ENCODE results near the gene RHOH.

RHOH gene

DNA sequence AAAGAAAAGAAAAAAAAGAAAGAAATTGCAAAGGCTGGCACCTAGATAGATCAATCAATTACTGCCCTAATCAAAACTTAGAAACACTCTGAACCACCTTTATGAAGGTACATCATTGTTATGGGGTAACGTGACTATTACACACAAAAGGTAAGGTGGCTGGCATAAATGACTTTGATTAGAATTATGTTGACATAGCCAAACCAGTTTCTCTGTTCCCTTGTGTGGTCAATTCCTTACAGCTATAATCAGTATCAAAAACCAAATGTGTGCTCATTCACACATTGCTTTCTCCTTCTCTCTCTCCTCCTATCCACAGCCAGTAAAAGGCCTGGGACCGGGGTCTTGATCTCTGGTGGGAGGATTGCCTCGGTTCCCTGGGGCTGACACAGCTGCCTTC is 48.7 kb downstream of the RHOH start:
- peak overlapping the region; percentile 44 for H4K12ac ChIP-seq (ENCODE audit: low read depth, low read length)
- no peak overlapping the region for H3K18ac ChIP-seq (ENCODE audit: low read length)
- H3K4me1 ChIP-seq (ENCODE audit: control insufficient read depth in 1 of 2, insufficient read depth in 2 of 2, low read length in 2 of 2): peaks cover 11 to 17% of the 10 kb centered on the region in 2 experiments
- peak overlapping the region; percentile 65 for H2BK12ac ChIP-seq (ENCODE audit: low read length)
- peak overlapping the region; percentile 48 for H4K8ac ChIP-seq (ENCODE audit: low read depth, low read length)
- H3K79me2 ChIP-seq (ENCODE audit: control insufficient read depth, insufficient read depth, low read length, poor library complexity): no peaks in the 10 kb centered on the region
- H4K91ac ChIP-seq (ENCODE audit: low read depth, low read length): no peak overlapping the region
- H2BK120ac ChIP-seq (ENCODE audit: insufficient read depth, low read length, poor library complexity): no peak overlapping the region
- no peak overlapping the region for H3K9ac ChIP-seq (ENCODE audit: low read length)
- no peaks in the 10 kb centered on the region for H3K27me3 ChIP-seq (ENCODE audit: insufficient read depth, low read length)
- H2AFZ ChIP-seq (ENCODE audit: insufficient read depth, low read length, poor library complexity): no peak overlapping the region
- H3K23ac ChIP-seq (ENCODE audit: low read length): no peak overlapping the region
- no peak overlapping the region for H3K4me3 ChIP-seq (ENCODE audit: low read depth, low read length)
- peak in 1 of 2 donors; percentile 40 for DNase-seq
- no peaks in the 10 kb centered on the region for H3K36me3 ChIP-seq (ENCODE audit: control insufficient read depth in 1 of 2, insufficient read depth in 2 of 2, low read length in 2 of 2)
- no peak overlapping the region for H3K4ac ChIP-seq (ENCODE audit: low read depth, low read length)
- no peak overlapping the region for H3K4me2 ChIP-seq (ENCODE audit: low read length)
- H3K79me1 ChIP-seq (ENCODE audit: low read length): peaks cover 6% of the 10 kb centered on the region
- H3K27ac ChIP-seq (ENCODE audit: low read depth, low read length): no peak overlapping the region
- no peak overlapping the region for H2AK5ac ChIP-seq (ENCODE audit: low read length)
- no peak overlapping the region for H3K14ac ChIP-seq (ENCODE audit: low read length)
- no CpG with 5 or more reads among the region's 3 CpGs for WGBS (ENCODE audit: extremely low coverage, insufficient coverage, insufficient read length)
- peaks cover under 1% of the 10 kb centered on the region for H3K9me3 ChIP-seq (ENCODE audit: insufficient read depth, low read depth, low read length)
- no peak overlapping the region for H2BK5ac ChIP-seq (ENCODE audit: low read depth, low read length, poor library complexity)

DNA sequence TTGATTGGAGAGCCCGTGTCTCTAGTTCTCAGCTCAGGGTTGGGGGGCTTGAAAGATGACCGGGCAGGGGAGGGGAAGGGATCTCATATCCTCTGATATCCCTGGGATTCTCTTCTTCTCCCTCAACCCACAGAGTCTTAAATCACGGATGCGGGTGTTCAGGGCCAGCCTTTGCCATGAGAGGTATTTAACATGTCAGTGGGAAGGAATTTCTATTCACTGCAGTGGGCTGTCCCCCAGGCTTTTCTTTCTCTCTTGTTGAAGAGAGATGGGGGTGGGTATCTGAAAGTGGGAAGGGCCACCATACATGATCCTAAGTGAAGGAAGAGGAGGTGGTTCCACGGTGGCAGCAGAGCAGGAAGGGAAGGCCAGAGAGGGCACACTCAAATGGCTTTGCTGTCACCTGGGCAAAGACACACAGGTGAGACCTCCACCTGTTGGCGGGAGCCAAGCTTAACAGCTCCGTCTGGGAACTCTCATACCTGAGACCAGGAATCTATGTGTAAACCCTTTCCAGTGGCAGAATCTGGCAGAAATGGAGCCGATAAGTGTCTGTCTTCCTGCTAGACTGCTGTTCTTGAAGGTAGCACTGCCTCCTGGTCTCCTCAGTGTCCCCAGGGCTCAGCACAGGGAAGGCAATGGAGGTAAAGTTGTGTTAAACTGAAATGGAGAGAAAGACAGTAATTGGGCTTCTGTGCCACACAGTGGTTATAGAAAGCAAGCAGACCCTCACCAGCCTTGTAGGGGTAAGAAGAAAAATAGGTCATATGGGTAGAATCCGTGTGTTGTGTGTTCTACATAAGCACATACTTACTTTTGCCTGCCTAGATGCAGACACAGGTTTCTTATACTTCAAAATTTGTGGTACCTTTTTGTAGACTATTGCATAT is 49.4 kb downstream of the RHOH start:
- H2AK5ac ChIP-seq (ENCODE audit: low read length): no peak overlapping the region
- H3K27ac ChIP-seq (ENCODE audit: low read depth, low read length): no peak overlapping the region
- no peak overlapping the region for H3K9ac ChIP-seq (ENCODE audit: low read length)
- peaks cover 6% of the 10 kb centered on the region for H3K79me1 ChIP-seq (ENCODE audit: low read length)
- H4K91ac ChIP-seq (ENCODE audit: low read depth, low read length): peak overlapping the region; percentile 10
- no peak overlapping the region for H3K23ac ChIP-seq (ENCODE audit: low read length)
- H3K4me3 ChIP-seq (ENCODE audit: low read depth, low read length): no peak overlapping the region
- H3K4ac ChIP-seq (ENCODE audit: low read depth, low read length): no peak overlapping the region
- WGBS (ENCODE audit: extremely low coverage, insufficient coverage, insufficient read length): no CpG with 5 or more reads among the region's 9 CpGs
- H3K14ac ChIP-seq (ENCODE audit: low read length): no peak overlapping the region
- H2AFZ ChIP-seq (ENCODE audit: insufficient read depth, low read length, poor library complexity): no peak overlapping the region
- H4K12ac ChIP-seq (ENCODE audit: low read depth, low read length): no peak overlapping the region
- peaks cover 2% of the 10 kb centered on the region for H3K9me3 ChIP-seq (ENCODE audit: insufficient read depth, low read depth, low read length)
- H3K36me3 ChIP-seq (ENCODE audit: control insufficient read depth in 1 of 2, insufficient read depth in 2 of 2, low read length in 2 of 2): no peaks in the 10 kb centered on the region
- peaks cover 11 to 17% of the 10 kb centered on the region in 2 experiments for H3K4me1 ChIP-seq (ENCODE audit: control insufficient read depth in 1 of 2, insufficient read depth in 2 of 2, low read length in 2 of 2)
- no peak overlapping the region for H2BK5ac ChIP-seq (ENCODE audit: low read depth, low read length, poor library complexity)
- no peaks in the 10 kb centered on the region for H3K27me3 ChIP-seq (ENCODE audit: insufficient read depth, low read length)
- H3K4me2 ChIP-seq (ENCODE audit: low read length): no peak overlapping the region
- peak overlapping the region; percentile 48 for H4K8ac ChIP-seq (ENCODE audit: low read depth, low read length)
- H3K79me2 ChIP-seq (ENCODE audit: control insufficient read depth, insufficient read depth, low read length, poor library complexity): no peaks in the 10 kb centered on the region
- no peak overlapping the region for H3K18ac ChIP-seq (ENCODE audit: low read length)
- H2BK12ac ChIP-seq (ENCODE audit: low read length): peak overlapping the region; percentile 65
- H2BK120ac ChIP-seq (ENCODE audit: insufficient read depth, low read length, poor library complexity): no peak overlapping the region
- peak; percentile 79 to 83 for DNase-seq

DNA sequence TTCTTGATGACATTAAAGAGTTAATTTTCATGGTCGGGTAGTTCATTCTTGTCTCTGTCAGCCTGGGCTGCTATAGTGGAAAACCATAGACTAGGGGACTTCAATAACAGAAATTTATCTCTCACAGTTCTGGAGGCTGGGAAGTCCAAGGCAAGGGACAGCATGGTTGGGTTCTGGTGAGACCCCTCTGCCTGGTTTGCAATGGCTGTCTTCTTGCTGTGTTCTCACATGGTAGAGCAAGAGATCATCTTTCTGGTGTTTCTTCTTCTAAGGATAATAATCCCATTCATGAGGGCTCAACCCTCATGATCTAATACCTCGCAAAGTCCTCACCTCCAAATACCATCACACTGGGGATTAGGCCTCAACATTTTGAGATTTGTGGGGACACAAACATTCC is 50.1 kb downstream of the RHOH start:
- Histone ChIP-seq H3K79me2 (ENCODE audit: control insufficient read depth, insufficient read depth, low read length, poor library complexity) (no peaks in the 10 kb centered on the region), H3K4me2 (ENCODE audit: low read length) (no peak overlapping the region), H3K4me1 (ENCODE audit: control insufficient read depth in 1 of 2, insufficient read depth in 2 of 2, low read length in 2 of 2) (peaks cover 7 to 15% of the 10 kb centered on the region in 2 experiments), H2BK5ac (ENCODE audit: low read depth, low read length, poor library complexity) (no peak overlapping the region), H3K79me1 (ENCODE audit: low read length) (peaks cover 6% of the 10 kb centered on the region), H3K36me3 (ENCODE audit: control insufficient read depth in 1 of 2, insufficient read depth in 2 of 2, low read length in 2 of 2) (no peaks in the 10 kb centered on the region), H3K9ac (ENCODE audit: low read length) (no peak overlapping the region), H2AFZ (ENCODE audit: insufficient read depth, low read length, poor library complexity) (no peak overlapping the region), H4K91ac (ENCODE audit: low read depth, low read length) (no peak overlapping the region), H3K4ac (ENCODE audit: low read depth, low read length) (no peak overlapping the region), H4K8ac (ENCODE audit: low read depth, low read length) (no peak overlapping the region), H4K12ac (ENCODE audit: low read depth, low read length) (no peak overlapping the region), H2BK12ac (ENCODE audit: low read length) (no peak overlapping the region), H3K14ac (ENCODE audit: low read length) (no peak overlapping the region), H2AK5ac (ENCODE audit: low read length) (no peak overlapping the region), H2BK120ac (ENCODE audit: insufficient read depth, low read length, poor library complexity) (no peak overlapping the region), H3K23ac (ENCODE audit: low read length) (no peak overlapping the region), H3K27ac (ENCODE audit: low read depth, low read length) (no peak overlapping the region), H3K9me3 (ENCODE audit: insufficient read depth, low read depth, low read length) (peaks cover 2% of the 10 kb centered on the region), H3K18ac (ENCODE audit: low read length) (no peak overlapping the region), H3K4me3 (ENCODE audit: low read depth, low read length) (no peak overlapping the region), H3K27me3 (ENCODE audit: insufficient read depth, low read length) (no peaks in the 10 kb centered on the region)
- no peak for DNase-seq
- no CpG with 5 or more reads among the region's 2 CpGs for WGBS (ENCODE audit: extremely low coverage, insufficient coverage, insufficient read length)

DNA sequence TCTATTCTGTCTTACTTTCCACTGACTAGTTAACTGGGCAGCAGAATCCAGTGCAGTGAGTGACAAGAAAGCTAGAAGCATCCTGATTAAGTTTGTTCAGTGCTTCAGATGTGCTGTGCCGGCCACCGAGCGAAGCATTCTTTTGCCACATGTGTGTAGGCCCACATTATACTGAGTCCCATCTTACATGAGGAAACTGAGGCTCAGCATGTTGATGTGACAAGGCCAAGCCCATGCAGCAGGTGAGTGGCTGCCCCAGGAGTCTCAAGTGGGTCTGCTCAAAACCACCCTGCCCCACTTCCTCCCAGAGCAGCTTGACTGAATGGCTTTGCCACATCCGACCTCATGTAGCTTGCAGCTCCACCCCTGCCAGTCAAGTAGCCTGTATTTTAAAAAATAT is 50.5 kb downstream of the RHOH start:
- no peak overlapping the region for H3K18ac ChIP-seq (ENCODE audit: low read length)
- no peak overlapping the region for H4K12ac ChIP-seq (ENCODE audit: low read depth, low read length)
- no CpG with 5 or more reads among the region's 4 CpGs for WGBS (ENCODE audit: extremely low coverage, insufficient coverage, insufficient read length)
- no peak overlapping the region for H3K4ac ChIP-seq (ENCODE audit: low read depth, low read length)
- H3K9me3 ChIP-seq (ENCODE audit: insufficient read depth, low read depth, low read length): peaks cover 2% of the 10 kb centered on the region
- H3K27me3 ChIP-seq (ENCODE audit: insufficient read depth, low read length): no peaks in the 10 kb centered on the region
- no peak overlapping the region for H3K9ac ChIP-seq (ENCODE audit: low read length)
- H3K79me2 ChIP-seq (ENCODE audit: control insufficient read depth, insufficient read depth, low read length, poor library complexity): no peaks in the 10 kb centered on the region
- no peaks in the 10 kb centered on the region for H3K36me3 ChIP-seq (ENCODE audit: control insufficient read depth in 1 of 2, insufficient read depth in 2 of 2, low read length in 2 of 2)
- H2BK120ac ChIP-seq (ENCODE audit: insufficient read depth, low read length, poor library complexity): no peak overlapping the region
- DNase-seq: no peak
- H3K23ac ChIP-seq (ENCODE audit: low read length): no peak overlapping the region
- no peak overlapping the region for H3K27ac ChIP-seq (ENCODE audit: low read depth, low read length)
- H3K4me3 ChIP-seq (ENCODE audit: low read depth, low read length): no peak overlapping the region
- no peak overlapping the region for H3K4me2 ChIP-seq (ENCODE audit: low read length)
- H4K8ac ChIP-seq (ENCODE audit: low read depth, low read length): no peak overlapping the region
- peaks cover 3% of the 10 kb centered on the region for H3K79me1 ChIP-seq (ENCODE audit: low read length)
- H2AFZ ChIP-seq (ENCODE audit: insufficient read depth, low read length, poor library complexity): no peak overlapping the region
- H3K14ac ChIP-seq (ENCODE audit: low read length): no peak overlapping the region
- H2AK5ac ChIP-seq (ENCODE audit: low read length): no peak overlapping the region
- no peak overlapping the region for H2BK5ac ChIP-seq (ENCODE audit: low read depth, low read length, poor library complexity)
- H4K91ac ChIP-seq (ENCODE audit: low read depth, low read length): no peak overlapping the region
- no peak overlapping the region for H2BK12ac ChIP-seq (ENCODE audit: low read length)
- H3K4me1 ChIP-seq (ENCODE audit: control insufficient read depth in 1 of 2, insufficient read depth in 2 of 2, low read length in 2 of 2): peaks cover 4 to 14% of the 10 kb centered on the region in 2 experiments

Data from trophoblast cell (in vitro differentiated cells and primary cell).